ENCODE measurements around the gene TMEFF2.

The TMEFF2 gene

DNA sequence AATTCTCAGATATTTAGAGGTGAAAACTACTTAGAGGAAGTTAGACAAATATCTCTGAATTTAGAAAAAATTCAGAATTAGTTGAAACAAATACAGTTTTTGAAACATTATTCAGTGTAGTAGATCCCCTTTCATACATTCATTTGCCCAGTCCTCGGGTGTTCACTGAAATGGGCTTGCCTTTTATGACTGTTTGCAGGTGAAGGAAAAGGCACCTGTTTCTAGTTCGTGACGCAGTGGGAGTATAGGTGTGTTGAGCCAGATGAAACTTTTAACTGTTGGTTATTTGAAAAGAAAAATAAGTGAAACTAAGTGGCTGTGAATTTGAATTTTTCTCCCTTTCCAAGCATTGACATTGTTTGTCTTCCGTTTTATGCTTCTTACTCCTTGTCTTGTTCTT, 28.9 kb downstream of the TMEFF2 start:
- TF ChIP-seq, protein P1, sequence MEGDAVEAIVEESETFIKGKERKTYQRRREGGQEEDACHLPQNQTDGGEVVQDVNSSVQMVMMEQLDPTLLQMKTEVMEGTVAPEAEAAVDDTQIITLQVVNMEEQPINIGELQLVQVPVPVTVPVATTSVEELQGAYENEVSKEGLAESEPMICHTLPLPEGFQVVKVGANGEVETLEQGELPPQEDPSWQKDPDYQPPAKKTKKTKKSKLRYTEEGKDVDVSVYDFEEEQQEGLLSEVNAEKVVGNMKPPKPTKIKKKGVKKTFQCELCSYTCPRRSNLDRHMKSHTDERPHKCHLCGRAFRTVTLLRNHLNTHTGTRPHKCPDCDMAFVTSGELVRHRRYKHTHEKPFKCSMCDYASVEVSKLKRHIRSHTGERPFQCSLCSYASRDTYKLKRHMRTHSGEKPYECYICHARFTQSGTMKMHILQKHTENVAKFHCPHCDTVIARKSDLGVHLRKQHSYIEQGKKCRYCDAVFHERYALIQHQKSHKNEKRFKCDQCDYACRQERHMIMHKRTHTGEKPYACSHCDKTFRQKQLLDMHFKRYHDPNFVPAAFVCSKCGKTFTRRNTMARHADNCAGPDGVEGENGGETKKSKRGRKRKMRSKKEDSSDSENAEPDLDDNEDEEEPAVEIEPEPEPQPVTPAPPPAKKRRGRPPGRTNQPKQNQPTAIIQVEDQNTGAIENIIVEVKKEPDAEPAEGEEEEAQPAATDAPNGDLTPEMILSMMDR (IDR thresholded peaks at IDR 0.05; ENCODE audit: unreplicated experiment in 3 of 3), result no peak
- no peak overlapping the region for H3K27ac Mint-ChIP-seq

DNA sequence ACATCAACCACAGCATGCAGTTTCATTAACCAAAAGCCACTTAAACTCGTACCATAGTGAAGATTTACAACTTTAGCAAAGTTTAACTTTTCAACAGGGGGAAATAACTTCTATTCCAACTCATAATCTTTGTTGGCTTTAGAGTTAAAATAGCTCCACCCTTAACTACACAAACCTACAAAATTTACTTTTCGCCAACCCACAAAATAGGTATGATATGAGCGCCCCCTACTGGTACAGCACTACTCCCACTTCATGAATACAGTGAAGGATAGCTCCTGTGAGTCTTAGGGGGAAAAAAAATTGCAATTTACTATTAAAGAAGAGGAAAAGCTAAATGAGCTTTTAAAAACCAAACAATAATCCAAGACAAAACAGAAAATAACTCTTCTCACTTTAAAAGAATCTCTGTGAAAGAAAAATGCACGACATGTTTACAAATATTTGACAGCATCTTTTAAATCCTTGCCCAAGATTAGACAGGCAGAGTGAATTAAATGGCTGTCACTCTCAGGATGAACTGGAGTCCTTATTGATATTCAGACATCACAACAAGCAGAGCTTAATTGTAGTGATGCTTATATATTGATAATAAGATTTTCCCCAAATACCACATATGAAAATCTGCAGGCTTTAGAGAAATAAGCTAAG, 32.2 kb downstream of the TMEFF2 start:
- no peaks in the 10 kb centered on the region for H3K4me1 Mint-ChIP-seq
- no peak overlapping the region for H3K4me3 Mint-ChIP-seq
- H3K36me3 Mint-ChIP-seq (ENCODE audit: low read depth), result no peaks in the 10 kb centered on the region
- TF ChIP-seq, protein P1 (IDR thresholded peaks at IDR 0.05; ENCODE audit: unreplicated experiment in 3 of 3), result peak; percentile 90 to 95 (median 95)
- H3K27me3 Mint-ChIP-seq (ENCODE audit: low read depth), result peaks cover 42% of the 10 kb centered on the region
- no peaks in the 10 kb centered on the region for H3K9me3 Mint-ChIP-seq
- peak overlapping the region in 1 of 3 experiments; percentile 31 for H3K27ac Mint-ChIP-seq

More for the DNA sequence above, 28.9 kb downstream of the TMEFF2 start:
- no peaks in the 10 kb centered on the region for H3K36me3 Mint-ChIP-seq (ENCODE audit: low read depth)
- H3K9me3 Mint-ChIP-seq, result no peaks in the 10 kb centered on the region
- no peak overlapping the region for H3K4me3 Mint-ChIP-seq
- no peaks in the 10 kb centered on the region for H3K4me1 Mint-ChIP-seq
- H3K27me3 Mint-ChIP-seq (ENCODE audit: low read depth), result peaks cover 38% of the 10 kb centered on the region

DNA sequence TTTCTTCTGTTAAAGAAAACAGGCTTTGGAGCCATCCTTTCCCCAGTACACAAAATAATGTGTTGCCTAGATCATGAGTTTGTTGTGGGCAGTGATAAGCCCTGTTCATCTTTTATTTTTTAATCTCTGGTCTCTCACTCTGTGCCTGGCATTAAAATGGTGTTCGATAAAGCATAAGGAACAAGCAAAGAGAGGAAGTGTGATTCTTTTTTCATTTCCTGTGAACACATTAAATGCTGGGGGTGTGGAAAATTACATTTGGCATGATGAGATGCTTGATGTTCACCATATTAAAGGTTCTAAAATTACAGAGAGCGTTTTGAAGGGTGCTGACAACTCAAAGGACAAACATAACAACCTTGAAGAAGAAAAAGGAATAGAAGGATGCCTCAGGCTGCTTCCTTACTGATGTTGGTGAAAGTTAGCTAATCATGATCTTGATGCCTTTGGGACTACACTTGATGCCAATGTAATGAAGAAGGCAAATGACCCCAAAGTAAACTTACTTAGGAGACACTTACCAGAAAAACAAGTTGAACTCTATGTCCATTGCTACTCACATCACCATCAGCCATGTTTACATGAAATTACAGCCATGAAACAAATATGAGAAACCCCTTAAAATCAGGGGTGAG, 33.0 kb downstream of the TMEFF2 start:
- Mint-ChIP-seq H3K27me3 (ENCODE audit: low read depth) (peaks cover 39% of the 10 kb centered on the region), H3K9me3 (no peaks in the 10 kb centered on the region), H3K27ac (no peak overlapping the region), H3K4me3 (no peak overlapping the region), H3K4me1 (no peaks in the 10 kb centered on the region), H3K36me3 (ENCODE audit: low read depth) (no peaks in the 10 kb centered on the region)
- TF ChIP-seq, protein P1 (IDR thresholded peaks at IDR 0.05; ENCODE audit: unreplicated experiment in 3 of 3), result no peak

DNA sequence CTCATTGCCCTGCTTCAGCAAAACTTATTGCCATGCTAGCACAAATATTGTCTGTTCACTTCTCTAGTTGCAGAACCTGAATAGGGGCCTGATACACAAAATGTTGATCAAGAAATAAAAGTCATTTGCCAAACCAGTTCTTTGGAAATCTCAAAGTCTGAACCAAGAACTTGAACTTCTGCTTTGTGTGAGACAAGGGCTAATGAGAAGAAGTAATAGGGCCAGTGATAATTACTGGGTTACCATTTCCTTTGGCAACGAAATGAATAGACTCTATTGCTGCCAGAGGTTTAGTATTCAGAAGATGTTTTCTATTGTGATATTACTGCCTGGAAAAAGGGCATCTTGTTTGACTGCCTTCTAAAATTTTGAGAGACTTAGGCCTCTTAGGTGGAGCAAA, 35.0 kb downstream of the TMEFF2 start:
- Mint-ChIP-seq H3K27ac (no peak overlapping the region), H3K9me3 (no peaks in the 10 kb centered on the region), H3K4me3 (no peak overlapping the region), H3K27me3 (ENCODE audit: low read depth) (peaks cover 28% of the 10 kb centered on the region), H3K36me3 (ENCODE audit: low read depth) (no peaks in the 10 kb centered on the region), H3K4me1 (no peaks in the 10 kb centered on the region)
- TF ChIP-seq, protein P1 (IDR thresholded peaks at IDR 0.05; ENCODE audit: unreplicated experiment in 3 of 3), result no peak

DNA sequence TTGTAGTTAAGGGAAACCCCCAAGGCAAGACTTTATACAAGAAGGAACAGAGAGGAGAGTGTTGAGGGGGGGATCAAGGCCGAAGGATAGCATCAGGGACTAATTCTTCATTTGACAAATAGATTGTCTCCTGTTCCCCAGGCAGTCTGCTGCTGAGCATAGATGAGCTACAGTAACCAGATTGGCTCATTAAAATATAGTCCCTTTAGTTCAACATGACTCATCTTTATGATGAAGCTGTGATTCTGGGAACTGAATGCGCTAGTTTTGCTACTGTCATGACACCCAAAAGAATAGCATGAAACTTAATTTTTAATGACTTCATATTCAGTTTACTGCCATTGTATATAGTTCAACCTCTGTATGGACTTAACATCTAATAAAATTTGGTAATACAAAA, 35.5 kb downstream of the TMEFF2 start:
- Mint-ChIP-seq H3K27ac (no peak overlapping the region), H3K4me3 (no peak overlapping the region)

More for the DNA sequence above, 35.5 kb downstream of the TMEFF2 start:
- peaks cover 27% of the 10 kb centered on the region for H3K27me3 Mint-ChIP-seq (ENCODE audit: low read depth)
- H3K4me1 Mint-ChIP-seq, result no peaks in the 10 kb centered on the region
- no peaks in the 10 kb centered on the region for H3K9me3 Mint-ChIP-seq
- TF ChIP-seq, protein P1 (IDR thresholded peaks at IDR 0.05; ENCODE audit: unreplicated experiment in 3 of 3), result no peak
- H3K36me3 Mint-ChIP-seq (ENCODE audit: low read depth), result no peaks in the 10 kb centered on the region
